Renal cortical epithelial cell (primary cell): Measurements from ENCODE around the gene GART. TPM values are rescaled to one million over a fixed set of nuclear protein-coding genes. Genes with fewer than 3 reads are reported as not detected.
"Not testable (repeated sequence)": the region's sequence is repeated elsewhere in the genome, so short reads cannot be mapped to it uniquely, and the experiment has no call there.

Experiments used
- DNase-seq: peaks from one replicate; pipeline ENCODE4 v3.0.0-alpha.2; 2011; ENCODE audit warnings: low read depth
- total RNA-seq: library from RNA; depleted of rRNA; stranded (reverse); fragments of >200 nt; gene quantifications from 2 replicates; pipeline ENCODE4 v1.2.3, GENCODE V29; 2014

GART gene
- total RNA-seq, 1 donor from 2014 or later = 137 TPM

GRCh38 chr21:33518899-33519298 is 23.0 kb downstream of the GART start:
- DNase-seq = no peak

DNA sequence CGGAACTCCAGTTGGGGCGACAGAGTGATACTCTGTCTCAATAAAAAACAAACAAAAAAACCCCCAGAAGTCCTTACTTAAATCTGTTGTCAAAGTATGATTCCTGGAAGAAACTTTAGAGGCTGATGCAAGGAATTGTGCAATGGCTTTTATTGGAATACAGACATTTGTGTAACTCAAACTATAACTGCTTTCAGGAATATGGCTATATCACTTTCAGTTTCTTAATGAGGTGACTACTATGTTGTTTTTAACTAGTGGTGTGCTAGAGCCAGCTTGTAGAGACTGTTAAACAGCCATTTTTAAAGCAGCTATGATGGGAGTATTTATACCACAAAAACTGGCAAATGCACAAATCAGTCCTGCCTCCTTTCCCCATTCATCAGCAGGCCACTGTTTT is 27.7 kb downstream of the GART start:
- peak; percentile 7 for DNase-seq

DNA sequence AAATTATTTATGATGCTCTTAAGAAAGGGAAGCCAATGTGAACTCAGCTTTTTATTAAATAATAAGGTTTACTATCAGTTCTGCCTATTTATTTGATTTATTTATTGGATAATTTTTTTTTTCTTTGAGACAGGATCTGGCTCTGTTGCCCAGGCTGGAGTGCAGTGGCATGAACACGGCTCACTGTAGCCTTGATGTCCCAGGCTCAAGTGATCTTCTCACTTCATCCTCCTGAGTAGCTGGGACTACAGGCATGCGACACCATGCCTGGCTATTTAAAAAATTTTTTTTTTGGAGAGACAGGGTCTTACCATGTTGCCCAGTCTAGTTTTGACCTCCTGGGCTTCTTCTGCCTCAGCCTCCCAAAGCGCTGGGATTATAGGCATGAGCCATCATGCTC is 29.4 kb downstream of the GART start:
- DNase-seq = no peak

GRCh38 chr21:33511639-33512038 is 30.3 kb downstream of the GART start:
- no peak for DNase-seq

- DNase-seq = no peak
These were observed 31.1 kb downstream of the GART start for GRCh38 chr21:33510826-33511225.

DNA sequence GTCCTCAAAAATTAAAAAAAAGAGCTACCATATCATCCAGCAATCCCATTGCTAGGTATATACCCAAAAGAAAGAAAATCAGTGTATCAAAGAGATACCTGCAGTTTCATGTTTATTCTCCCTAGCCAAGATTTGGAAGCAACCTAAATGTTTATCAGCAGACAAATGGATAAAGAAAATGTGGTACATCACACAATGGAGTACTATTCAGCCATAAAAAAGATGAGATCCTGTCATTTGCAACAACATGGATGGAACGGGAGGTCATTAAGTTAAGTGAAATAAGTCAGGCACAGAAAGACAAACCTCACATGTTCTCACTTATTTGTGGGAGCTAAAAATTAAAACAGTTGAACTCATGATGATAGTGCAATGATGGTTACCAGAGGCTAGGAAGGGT is 34.9 kb downstream of the GART start:
- DNase-seq = not testable (repeated sequence)

DNA sequence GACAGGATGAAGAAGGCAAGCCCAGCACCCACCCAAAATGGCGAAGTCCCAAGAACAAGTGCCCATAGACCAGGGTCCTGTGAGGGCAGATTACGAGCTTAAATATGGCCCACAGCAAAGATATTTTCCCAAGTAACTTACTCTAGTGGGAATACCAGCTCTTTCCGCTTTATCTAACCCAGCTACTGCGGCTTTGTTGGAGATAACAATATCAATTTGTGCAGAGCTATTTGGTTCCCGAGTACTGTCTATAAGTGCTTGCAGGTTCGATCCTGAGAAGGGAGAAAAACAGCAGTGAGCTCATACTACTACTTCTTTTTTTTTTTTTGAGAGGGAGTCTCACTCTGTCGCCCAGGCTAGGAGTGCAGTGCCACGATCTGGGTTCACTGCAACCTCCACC is 36.1 kb downstream of the GART start:
- DNase-seq = no peak

DNA sequence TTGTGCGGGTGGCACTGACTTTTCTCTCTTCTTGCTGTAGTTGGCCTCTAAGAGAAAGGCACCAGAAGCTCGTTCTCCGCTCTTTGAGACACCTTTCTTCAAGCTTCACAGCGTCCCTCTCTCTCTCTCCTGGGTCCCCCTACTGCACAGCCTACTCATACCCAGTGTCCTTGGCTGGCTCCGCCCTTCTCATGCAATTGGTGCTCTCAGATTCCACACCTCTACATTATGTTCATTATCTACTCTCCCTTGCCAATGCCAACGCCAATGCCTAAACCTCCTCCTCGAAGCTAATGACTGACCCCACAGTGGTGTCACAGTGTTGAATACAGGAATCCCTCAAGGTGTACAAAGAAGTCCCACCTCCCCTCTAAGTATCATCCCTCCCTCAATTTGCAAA is 45.6 kb downstream of the GART start:
- DNase-seq = no peak

DNA sequence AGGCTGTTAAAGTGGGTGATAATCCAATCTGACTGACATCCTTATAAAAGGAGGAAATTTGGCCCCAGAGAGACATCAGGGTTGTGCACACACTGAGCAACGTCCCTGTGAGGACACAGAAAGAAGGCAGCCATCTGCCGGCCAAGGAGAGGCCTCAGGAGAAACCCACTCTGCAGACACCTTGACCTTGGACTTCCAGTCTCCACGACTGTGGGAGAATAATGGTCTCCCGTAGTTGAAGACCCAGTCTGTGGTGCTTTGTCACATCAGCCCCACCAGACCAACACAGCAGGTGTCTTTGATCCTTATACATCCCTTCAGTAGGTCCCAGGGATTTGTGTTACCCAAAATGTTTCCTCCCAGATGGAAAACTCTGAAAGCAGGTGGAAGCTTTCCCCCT is 46.2 kb downstream of the GART start:
- no peak for DNase-seq

DNA sequence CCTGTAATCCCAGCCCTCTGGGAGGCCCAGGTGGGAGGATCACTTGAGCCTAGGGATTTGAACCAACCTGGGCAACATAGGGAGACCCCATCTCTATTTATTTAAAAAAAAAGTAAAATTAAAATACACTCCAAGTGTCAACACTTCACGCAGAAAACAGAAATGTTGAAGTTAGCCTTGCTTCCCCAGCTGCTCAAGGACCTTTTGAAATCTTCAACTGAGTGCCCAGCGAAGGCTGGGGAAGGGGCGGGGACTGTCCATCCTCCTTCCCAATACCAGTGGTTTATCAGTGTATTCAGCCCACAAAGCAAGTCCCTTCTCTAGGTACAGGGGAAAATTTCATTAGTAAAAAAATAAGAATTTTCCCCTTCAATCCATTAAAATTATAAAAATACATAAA is 48.2 kb downstream of the GART start:
- no peak for DNase-seq

DNA sequence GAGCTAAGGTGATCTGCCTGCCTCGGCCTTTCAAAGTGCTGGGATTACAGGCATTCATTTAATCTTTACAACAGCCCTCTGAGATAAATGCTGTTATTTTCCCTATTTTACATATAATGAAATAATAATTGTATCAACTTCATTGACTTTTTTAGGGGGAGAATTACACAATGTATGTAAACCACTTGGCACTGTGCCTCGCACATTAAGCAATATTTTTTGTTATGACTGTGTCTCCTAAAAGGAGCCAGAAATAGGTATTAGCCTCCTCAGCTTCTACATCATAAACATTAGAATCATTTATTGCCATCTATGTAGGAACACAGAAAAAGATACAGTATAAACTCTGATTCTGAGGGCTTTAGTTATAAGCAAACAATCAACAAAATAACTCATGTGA is 49.3 kb downstream of the GART start:
- no peak for DNase-seq

DNA sequence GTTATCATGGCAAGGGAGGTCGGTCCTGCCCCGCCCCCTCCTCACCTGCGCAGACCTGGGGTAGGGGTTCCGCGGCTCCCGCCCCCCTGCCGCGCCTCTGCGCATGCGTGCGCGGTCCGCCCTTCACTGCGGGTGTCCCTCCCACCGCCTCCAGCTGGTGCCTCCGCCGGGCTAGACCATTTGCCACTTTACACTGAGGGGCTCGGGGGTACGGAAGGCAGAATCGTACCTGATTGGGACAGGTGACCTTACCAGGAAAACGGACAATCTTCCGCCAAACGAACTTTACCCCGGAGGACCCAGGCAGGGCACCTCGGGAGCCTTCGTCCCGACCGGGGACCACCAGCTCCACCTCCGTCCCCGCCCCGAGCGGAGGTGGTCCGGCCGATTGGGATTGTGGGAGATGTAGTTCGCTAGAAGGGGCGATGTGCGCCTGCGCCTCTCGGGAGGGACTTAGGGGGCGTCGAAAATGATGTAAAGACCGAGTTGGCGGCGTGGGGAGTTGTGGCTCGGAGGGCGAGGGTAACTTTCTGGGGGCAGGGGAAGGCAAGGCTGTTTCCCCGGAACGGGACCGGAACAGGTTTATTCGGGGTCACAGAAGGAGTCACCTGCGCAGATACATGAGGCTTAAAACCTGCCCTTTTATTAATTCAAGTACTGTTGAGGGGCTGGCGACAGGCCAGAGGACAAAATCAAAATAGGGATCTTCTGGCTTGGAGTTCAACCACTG is 50.4 kb downstream of the GART start, which contains the start of gene DNAJC28:
TSS of gene DNAJC28 (minus strand) at position 344 of the 730 bp plus-strand sequence. CDS start 2,323 bp downstream, outside the sequence.
- DNase-seq = peak; percentile 75

- peak; percentile 4 for DNase-seq
These were observed 50.9 kb downstream of the GART start for GRCh38 chr21:33490991-33491372.

- DNase-seq = no peak
These were observed 53.0 kb downstream of the GART start for GRCh38 chr21:33488936-33489335.

- no peak for DNase-seq
These were observed 53.9 kb downstream of the GART start for GRCh38 chr21:33487996-33488395.

GRCh38 chr21:33481314-33481943 is 60.5 kb downstream of the GART start:
- DNase-seq = no peak

GRCh38 chr21:33480481-33481103 is 61.3 kb downstream of the GART start:
- no peak for DNase-seq

GRCh38 chr21:33479679-33480480 is 62.0 kb downstream of the GART start, which contains the start of gene TMEM50B:
TMEM50B (minus strand) TSS chr21:33479974; CDS start chr21:33468885, 11,089 bp downstream.
- peak; percentile 85 for DNase-seq

- DNase-seq = peak; percentile 30
These were observed 62.8 kb downstream of the GART start for GRCh38 chr21:33478935-33479678.

GRCh38 chr21:33478182-33478581 is 63.7 kb downstream of the GART start:
- DNase-seq = no peak

DNA sequence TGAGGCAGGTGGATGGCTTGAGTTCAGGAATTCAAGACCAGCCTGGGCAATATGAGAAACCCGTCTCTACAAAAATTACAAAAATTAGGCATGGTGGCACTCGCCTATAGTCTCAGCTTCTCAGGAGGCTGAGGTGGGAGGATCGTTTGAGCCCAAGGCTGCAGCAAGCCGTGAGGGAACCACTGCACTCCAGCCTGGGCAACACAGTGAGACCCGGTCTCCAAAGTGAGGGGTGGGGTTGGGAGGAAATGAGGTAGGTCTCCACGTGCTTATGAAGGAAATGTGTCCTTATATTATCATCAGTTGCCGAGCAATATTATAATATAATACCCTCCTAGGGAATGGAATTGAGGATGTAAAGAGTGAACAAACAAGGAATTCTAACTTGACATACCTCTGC is 64.9 kb downstream of the GART start:
- DNase-seq = no peak
